Activated CD4-positive, CD25-positive, alpha-beta regulatory T cell (primary cell): ENCODE data around the gene GOSR1.
"Not testable (repeated sequence)": the region's sequence is repeated elsewhere in the genome, so short reads cannot be mapped to it uniquely, and the experiment has no call there.

ENCODE experiments used
- DNase-seq, 4 experiments: peaks; one replicate each; lab custom pipeline; 2025; lab: John Stamatoyannopoulos, UW

GOSR1 gene

DNA sequence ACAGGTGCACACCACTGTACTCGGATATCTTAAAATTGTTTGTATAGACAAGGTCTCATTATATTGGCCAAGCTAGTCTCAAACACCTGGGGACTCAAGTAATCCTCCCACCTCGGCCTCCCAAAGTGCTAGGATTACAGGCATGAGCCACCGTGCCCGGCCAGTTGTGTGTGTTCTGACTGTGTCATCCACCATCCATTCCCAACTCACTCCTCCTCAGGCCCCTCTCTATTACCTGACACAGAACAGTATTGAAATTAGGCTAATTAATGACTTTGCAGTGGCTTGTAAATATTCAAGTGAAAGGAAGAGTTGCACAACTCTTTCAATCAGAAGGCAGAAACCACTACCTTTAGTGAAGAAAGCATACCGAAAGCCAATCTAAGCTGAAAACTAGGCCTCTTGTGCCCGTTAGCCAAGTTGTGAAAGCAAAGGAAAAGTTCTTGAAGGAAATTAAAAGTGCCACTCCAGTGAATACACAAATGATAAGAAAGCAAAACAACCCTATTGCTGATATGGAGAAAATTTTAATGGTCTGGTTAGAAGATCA lies 28.7 kb downstream of the GOSR1 start:
- no peak for DNase-seq

DNA sequence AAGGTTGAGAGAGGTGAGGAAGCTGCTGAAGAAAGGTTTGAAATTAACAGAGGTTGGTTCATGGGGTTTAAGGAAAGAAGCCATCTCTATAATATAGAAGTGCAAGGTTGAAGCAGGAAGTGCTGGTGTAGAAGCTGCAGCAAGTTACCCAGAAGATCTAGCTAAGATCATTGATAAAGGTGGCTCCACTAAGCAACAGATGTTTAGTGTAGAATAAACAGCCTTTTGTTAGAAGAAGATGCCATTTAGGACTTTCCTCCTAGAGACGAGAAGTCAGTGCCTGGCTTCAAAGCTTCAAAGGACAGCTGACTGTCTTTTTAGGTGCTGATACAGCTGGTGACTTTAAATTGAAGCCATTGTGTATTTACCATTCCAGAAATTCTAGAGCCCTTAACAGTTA lies 29.3 kb downstream of the GOSR1 start:
- DNase-seq: no peak

DNA sequence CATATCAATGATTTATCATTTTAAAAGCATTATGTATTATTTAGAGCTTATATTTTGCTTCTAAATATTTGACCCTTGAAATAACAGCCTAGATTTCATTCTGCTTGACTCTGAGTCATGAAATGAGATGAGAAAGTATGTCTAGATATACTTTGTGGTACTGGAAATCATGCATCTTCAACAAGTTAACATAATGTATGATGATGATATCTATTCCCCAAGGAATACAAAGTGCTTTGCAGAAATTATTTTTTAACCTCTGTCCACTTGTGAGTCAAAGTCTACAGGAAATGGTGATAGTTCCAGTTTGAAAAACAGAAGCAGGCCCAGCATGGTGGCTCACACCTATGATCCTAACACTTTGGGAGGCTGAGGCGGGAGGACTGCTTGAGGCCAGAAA lies 36.1 kb downstream of the GOSR1 start:
- DNase-seq: no peak

DNA sequence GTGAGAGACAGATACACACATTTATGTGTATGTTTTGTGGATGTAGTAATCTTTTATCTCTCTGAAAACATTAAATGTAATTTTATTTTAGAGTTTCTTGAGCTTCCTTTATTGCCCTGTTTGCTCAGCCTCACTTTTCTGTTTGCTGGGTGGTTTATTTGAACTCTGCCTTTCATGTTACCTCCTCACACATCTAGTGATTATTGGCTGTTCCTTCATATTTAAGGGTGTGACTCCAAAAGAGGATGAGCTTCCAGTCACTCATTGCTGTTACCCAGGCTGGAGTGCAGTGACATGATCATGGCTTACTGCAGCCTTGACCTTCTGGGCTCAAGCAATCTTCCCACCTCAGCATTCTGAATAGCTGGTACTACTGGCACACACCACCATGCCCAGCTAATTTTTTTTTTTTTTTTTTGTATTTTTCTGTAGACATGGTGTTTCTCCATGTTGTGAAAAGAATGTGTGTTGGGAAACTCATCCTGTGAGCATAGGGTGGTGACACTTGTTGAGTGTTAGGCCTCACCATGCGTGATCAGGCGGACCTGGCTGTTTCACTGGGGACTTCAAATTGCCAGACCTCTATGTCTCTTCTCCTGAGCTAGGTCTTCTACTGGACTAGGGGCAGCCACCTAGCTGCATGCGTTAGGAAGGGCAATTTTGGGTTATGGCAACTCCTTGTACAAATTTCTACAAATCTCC lies 37.8 kb downstream of the GOSR1 start:
- DNase-seq: no peak

DNA sequence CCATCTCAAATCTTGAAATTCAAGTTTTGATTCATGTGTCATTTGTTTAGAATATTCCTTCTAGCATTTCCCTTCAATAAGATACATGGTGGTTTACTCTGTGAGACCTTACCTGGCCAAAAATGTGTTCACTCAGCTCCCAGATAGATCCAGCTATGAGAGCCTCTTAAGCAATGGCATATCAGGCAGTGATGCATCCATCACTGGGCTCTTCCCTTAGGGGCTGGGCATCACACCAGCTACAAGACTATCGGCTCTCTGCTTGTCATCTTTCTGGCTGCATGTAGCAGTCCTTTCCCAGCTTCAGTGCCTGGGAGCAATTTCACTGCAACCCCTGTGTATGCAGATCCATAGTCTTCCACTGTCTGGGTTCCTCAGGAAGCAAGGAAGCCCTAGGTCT lies 40.6 kb downstream of the GOSR1 start:
- no peak for DNase-seq

DNA sequence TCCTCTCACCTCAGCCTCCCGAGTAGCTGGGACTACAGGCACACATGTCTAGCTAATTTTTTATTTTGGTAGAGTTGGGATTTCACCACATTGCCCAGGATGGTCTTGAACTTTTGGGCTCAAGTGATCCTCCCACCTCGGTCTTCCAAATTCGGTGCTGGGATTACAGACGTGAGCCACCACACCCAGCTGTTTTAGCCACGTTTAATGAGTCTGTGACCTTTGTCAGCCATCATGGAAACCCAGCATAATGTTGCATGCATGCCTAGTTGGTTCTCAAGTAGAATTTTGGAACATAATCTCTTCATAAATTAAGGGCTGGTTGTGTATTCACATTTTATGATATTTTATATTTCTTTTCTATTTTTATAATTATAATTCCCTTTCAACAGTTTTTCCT lies 42.0 kb downstream of the GOSR1 start:
- DNase-seq: no peak

DNA sequence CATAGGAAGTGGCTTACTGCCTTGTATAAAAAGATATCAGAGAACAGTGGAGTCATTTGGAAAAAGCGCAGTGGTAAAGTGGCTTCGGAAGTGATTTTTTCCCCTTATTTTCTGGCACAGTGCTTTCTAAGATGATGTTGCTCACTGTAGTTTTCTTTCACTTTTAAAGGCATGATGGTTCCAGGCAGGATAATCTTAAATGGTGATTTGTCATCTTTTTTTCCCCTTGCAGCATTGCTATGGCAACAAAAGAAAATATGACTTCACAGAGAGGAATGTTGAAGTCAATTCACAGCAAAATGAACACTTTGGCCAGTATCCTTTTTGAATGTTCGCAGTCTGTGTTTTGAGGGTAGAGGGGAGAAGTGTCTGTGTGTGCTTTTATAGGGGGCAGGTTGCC lies 42.5 kb downstream of the GOSR1 start:
- no peak for DNase-seq

DNA sequence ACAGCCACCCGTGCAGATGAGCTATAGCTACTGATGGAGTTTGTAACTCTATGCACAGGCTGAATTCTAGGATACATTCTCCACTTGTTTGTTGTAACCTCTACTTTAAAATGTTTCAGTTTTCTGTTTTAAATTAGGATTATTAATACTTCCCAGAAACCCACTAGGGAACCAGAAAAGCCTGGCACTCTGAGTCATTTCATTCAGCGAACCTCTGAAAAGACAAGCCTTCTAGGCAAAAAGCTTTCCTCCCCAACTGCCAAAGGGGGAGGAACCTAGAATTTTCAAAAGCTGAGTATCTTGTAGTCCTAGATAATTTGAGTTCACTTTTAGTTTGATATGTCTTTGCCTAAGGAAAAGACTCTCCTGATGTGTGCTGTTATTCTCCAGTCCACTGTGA lies 43.2 kb downstream of the GOSR1 start:
- DNase-seq: no peak

DNA sequence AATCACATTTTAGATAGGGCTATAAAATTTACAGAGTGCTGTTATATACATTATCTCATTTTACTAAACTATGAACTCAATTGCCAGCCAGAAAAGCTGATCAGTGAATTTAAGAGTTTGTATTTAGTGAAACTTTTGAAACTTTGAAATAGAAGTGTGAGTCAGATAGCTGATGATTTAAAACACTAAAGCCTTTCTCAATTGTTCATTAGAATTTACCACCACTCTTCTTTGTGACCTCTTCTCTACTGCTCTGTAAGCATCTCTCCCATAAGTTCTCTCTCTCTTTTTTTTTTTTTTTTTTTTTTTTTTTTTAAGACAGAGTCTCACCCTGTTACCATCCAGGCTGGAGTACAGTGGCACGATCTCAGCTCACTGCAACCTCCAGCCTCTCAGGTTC lies 43.7 kb downstream of the GOSR1 start:
- no peak for DNase-seq

DNA sequence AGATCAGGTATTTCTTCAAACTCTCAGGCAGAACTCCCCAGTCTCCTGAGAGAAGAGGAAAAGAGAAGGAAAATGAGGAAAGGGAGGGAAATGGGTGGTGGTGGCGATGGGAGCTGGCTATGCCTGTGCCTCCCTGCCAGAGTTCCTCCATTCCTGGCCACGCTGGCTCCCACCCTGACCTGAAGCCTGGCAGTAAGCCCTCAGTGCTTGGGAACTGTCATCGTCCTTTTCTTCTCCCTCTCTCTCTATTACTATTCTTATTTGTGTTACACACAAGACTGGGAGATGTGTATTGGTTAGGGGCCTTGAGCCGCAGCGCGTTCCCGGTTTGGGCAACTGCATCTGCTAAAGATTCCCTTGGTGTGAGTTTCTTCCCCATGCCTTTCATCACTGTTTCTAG lies 44.6 kb downstream of the GOSR1 start:
- no peak for DNase-seq

DNA sequence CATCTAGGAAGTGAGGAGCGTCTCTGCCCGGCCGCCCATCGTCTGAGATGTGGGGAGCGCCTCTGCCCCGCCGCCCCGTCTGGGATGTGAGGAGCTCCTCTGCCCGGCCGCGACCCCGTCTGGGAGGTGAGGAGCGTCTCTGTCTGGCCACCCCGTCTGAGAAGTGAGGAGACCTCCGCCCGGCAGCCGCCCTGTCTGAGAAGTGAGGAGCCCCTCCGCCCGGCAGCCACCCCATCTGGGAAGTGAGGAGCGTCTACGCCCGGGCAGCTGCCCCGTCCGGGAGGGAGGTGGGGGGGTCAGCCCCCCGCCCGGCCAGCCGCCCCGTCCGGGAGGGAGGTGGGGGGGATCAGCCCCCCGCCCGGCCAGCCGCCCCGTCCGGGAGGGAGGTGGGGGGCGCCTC lies 46.0 kb downstream of the GOSR1 start:
- DNase-seq: not testable (repeated sequence)

DNA sequence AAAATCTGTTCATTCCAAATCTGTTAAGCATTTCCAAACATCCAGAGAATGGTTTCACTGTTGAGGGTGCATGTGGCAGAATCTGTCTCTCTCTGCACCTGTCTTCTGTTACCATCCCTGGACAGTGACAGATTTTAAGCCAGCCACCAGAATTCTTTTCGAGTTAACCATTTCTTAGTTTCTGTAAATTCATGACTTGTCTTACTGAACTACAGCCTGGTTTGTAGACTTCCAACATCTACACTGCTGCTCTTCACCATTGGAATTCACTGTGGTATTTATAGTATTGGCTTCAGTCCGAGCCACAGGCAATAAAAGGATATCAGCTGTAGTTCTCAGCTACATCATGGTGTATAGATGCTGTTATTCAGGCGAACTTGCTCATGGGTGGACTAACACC lies 47.6 kb downstream of the GOSR1 start:
- no peak for DNase-seq

DNA sequence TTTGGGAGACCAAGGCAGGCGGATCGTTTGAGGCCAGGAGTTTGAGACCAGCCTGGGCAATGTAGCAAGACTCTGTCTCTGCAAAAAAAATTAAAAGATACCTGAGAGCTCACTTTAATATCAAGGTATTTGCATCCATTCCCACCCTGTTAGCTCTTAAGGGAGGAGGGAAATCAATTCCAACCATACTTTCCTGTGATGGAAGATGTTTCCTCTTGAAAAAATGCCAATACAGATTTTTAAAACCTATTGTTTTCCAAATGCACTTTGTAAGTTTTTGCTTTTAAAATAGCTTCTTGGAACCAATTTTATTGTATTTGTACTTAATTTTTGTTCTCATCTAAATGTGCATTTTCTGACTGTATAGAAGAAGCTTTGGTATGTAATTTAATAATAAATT lies 49.2 kb downstream of the GOSR1 start:
- DNase-seq: no peak

DNA sequence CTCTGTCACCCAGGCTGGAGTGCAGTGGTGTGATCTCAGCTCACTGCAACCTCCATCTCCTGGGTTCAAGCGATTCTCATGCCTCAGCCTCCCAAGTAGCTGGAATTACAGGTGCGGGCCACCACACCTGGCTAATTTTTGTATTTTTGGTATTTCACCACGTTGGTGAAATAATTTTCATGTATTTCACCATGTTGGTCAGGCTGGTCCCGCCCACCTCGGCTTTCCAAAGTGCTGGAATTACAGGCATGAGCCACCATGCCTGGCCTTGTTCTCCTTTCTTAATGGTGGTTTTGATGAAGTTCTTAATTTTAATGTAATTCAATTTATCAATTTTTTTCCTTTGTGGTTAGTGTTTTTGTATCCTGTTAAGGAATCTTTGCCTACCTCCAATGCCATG lies 51.5 kb downstream of the GOSR1 start:
- DNase-seq: not testable (repeated sequence)

DNA sequence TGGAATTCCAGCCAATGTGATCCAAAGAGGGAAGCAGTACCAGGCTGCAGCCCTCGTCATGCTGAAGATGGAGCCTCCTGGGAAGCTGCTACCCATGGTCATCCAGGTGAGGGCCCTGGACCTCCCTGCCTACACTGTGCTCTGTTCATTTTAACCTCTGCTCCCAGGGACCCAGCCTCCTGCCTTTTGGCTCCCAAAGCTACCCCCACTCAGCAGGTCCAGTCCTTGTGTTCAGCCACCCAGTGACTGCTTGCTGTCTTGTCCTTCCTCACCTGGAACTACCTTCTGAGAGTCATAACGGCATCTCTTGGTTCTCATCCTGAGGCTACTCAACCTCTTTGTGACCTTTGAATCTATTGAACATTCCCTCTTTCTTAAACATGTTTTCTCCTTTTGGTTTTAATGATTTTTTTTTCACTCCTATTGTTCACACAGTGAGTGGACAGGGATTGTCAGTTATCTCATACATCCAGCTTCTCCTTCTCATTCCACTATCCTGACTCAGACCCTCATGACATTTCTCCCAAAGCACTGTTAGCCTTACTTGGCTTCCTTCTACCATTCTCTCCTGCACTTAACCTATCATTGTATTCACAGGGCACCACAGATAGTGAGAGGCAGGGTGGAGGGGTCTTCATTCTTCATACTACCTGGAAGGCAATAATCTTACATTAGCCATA lies 53.3 kb downstream of the GOSR1 start:
- DNase-seq: no peak

DNA sequence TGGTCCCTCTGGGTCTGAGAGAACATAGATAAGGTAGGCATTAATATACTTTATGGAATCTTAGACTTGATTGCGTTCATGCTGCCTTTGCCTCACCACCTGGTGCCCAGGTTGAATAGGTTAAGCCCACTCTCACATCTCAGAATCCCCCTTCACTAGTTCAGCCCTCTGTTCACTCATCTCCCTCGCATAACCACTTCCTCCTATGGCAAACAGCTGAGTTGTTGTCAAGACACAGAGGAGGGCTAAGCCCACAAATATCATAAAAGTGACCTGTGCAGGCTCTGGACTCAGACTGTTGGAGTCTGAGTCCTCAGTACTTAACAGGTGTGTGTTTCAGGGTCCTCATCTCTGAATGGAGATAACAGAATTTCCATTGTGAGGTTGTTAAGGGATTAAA lies 55.7 kb downstream of the GOSR1 start:
- DNase-seq: no peak

DNA sequence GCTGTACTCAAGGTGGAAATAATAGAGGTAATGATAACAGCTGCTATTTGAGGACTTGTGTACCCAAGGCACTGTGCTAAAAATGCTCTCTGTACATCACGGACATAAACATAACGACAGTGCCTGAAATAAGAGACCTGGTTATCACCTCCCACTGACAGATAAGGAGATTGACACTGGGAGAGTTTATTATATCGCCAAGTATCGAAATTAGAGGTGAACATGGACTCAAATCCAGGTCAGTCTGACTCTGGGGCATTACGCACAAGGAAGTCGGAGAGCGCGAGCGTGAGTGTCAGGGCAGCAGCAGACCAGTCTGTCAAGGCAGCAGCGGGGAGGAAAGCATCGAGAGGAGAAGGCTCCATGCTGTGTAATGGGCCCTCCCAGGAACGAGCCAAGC lies 57.1 kb downstream of the GOSR1 start:
- no peak for DNase-seq

DNA sequence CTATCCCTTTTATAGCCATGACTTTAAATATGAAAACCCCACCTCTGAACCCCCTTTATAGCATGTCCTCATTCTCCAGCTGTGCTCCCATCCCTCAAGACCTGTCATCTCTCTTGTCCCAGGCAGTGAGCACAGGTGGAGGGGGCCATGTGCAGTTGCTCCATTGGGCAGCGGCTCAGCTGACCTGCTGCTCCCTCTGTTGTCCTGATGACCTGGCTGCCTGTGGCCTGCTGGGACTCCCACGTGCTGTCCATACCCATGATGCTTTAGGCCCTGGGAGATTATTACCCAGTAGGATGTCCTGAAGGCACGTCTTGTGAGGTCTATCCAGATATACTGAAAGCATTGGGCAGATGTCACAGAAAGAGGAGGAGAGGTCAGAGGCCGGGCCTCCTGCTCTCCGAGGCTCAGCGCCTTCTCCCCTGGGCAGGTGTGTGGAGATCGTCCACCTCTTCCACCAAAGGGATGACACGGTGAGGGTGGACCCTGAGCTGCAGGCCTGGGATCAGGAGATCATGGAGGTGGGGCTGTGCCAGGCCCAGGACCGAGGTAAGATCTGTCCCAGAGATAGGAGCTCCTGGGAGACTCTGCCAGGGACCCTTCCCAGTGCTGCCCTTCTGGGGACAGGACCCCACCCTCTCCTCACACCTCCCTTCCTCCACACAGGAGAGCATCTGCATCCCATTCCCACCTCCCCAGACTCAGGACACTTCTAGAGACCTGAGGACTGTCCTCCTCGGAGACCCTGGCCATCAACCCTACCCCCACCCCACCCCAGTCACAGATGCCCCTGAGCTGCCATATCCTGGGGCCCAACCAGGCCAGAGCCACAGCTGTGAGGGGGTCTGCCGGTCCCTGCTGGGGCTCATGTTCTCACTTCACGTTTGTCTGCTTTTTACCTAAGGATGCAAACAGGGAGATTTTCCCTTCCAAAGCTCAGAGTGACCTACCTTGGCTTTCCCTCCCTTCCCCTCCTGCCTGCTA lies 58.0 kb downstream of the GOSR1 start:
- no peak for DNase-seq

DNA sequence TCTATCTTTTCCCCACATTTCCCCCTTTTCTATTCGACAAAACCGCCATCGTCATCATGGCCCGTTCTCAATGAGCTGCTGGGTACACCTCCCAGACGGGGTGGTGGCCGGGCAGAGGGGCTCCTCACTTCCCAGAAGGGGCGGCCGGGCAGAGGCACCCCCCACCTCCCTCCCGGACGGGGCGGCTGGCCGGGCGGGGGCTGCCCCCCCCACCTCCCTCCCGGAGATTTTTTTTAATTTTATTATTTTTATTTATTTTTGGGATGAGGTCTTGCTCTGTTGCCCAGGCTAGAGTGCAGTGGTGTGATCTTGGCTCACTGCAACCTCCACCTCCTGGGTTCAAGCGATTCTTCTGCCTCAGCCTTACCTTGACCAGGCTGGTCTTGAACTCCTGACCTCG lies 59.6 kb downstream of the GOSR1 start:
- not testable (repeated sequence) for DNase-seq

DNA sequence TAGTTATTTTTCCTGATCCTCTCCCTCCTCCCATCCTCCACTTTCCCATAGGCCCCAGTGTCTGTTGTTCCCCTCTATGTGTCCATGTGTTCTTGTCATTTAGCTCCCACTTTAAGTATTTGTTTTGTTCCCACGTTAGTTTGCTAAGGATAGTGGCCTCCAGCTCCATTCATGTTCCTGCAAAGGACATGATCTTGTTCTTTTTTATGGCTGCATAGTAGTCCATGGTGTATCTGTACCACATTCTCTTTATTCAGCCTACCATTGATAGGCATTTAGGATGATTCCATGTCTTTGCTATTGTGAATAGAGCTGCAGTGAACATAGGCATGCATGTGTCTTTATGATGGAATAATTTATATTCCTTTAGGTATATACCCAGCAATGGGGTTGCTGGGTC lies 60.5 kb downstream of the GOSR1 start:
- DNase-seq: not testable (repeated sequence)

DNA sequence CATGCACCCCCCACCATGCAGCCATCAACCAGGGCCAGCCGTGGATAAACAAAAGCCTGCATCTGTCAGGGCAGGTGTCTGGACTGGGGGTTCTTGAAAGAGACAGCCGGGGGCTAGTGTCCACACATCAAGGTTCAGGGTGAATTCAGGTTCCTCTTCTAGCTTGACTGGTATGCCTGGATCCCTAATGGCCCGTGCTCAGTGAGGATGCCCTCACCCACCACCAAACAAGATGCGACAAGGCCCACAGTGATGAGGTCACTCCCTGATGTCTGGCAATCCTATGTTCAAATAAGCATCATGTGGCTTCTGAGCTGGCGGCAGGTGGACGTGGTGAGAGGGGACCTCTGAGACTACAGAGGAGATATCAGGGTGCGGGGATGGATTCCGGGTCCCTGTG lies 64.6 kb downstream of the GOSR1 start:
- no peak for DNase-seq

DNA sequence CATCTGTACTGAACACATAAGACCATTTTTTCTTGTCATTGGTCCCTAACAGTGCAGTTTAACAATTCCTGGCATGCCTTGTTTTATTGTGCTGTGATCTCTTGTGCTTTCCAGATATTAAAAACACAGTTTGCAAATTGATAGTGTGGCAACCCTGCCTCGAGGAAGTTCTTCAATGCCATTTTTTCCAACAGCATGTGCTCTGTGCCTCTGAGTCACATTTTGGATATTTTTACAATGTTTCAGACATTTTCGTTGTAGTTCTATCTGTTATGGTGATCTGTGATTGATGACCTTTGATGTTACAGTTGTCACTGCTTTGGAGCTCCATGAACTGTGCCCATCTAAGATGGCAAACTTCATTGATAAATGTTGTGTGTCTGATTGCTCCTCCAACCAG lies 66.2 kb downstream of the GOSR1 start:
- DNase-seq: no peak

DNA sequence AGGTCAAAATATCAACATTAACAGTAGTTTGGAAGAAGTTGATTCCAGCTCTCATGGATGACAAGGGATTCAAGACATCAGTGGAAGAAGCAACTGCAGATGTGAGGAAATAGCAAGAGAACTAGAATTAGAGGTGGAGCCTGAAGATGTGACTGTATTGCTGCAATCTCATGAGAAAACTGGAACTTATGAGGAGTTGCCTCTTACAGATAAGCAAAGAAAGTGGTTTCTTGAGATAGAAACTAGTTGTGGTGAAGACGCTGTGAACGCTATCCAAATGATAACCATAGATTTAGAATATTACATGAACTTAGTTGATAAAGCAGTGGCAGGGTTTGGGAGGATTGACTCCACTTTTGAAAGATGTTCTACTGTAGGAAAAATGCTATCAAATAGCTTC lies 67.8 kb downstream of the GOSR1 start:
- no peak for DNase-seq
